B cell (primary cell): ENCODE data around the gene TDRD9.

ENCODE experiments used
- EZH2 ChIP-seq: IDR thresholded peaks from 2 replicates; pipeline ENCODE4 v1.6.1; 2012; ENCODE audit warnings: borderline replicate concordance, low read depth, mild to moderate bottlenecking, moderate library complexity, low read length; ENCODE audit not compliant: insufficient read depth, poor library complexity, severe bottlenecking
- TF ChIP-seq, protein P1 (sequence below): fragments of 200-600 bp; IDR thresholded peaks from one replicate; pipeline ENCODE4 v1.8.0; 2022; ENCODE audit warnings: antibody characterized with exemption, mild to moderate bottlenecking

- TF ChIP-seq, protein P1, sequence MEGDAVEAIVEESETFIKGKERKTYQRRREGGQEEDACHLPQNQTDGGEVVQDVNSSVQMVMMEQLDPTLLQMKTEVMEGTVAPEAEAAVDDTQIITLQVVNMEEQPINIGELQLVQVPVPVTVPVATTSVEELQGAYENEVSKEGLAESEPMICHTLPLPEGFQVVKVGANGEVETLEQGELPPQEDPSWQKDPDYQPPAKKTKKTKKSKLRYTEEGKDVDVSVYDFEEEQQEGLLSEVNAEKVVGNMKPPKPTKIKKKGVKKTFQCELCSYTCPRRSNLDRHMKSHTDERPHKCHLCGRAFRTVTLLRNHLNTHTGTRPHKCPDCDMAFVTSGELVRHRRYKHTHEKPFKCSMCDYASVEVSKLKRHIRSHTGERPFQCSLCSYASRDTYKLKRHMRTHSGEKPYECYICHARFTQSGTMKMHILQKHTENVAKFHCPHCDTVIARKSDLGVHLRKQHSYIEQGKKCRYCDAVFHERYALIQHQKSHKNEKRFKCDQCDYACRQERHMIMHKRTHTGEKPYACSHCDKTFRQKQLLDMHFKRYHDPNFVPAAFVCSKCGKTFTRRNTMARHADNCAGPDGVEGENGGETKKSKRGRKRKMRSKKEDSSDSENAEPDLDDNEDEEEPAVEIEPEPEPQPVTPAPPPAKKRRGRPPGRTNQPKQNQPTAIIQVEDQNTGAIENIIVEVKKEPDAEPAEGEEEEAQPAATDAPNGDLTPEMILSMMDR, result no peak
- TF ChIP-seq EZH2, result no peak
Measured at GRCh38 chr14:104082807-104083206, 154.6 kb downstream of the TDRD9 start.
